ENCODE measurements around the gene STXBP5.

The STXBP5 gene

GRCh38 chr6:147285087-147285855 lies 81.1 kb downstream of the STXBP5 start:
- DNase-seq (ENCODE audit: extremely low read depth in 1 of 2, low read depth in 1 of 2), result no peak

GRCh38 chr6:147287869-147288271 lies 83.7 kb downstream of the STXBP5 start:
- no peak for DNase-seq (ENCODE audit: extremely low read depth in 1 of 2, low read depth in 1 of 2)

- no peak for DNase-seq (ENCODE audit: extremely low read depth in 1 of 2, low read depth in 1 of 2)
Observed at GRCh38 chr6:147297124-147297523, 92.9 kb downstream of the STXBP5 start.

- no peak for DNase-seq (ENCODE audit: extremely low read depth in 1 of 2, low read depth in 1 of 2)
Observed at GRCh38 chr6:147297663-147298316, 93.6 kb downstream of the STXBP5 start.

- DNase-seq (ENCODE audit: extremely low read depth in 1 of 2, low read depth in 1 of 2), result no peak
Observed at GRCh38 chr6:147298461-147298860, 94.2 kb downstream of the STXBP5 start.

GRCh38 chr6:147299035-147299434 lies 94.8 kb downstream of the STXBP5 start:
- DNase-seq (ENCODE audit: extremely low read depth in 1 of 2, low read depth in 1 of 2), result no peak

- DNase-seq (ENCODE audit: extremely low read depth in 1 of 2, low read depth in 1 of 2), result no peak
Observed at GRCh38 chr6:147301070-147301469, 96.9 kb downstream of the STXBP5 start.

- DNase-seq (ENCODE audit: extremely low read depth in 1 of 2, low read depth in 1 of 2), result no peak
Observed at GRCh38 chr6:147304016-147304415, 99.8 kb downstream of the STXBP5 start.

- DNase-seq (ENCODE audit: extremely low read depth in 1 of 2, low read depth in 1 of 2), result no peak
Observed at GRCh38 chr6:147310521-147310920, 106.3 kb downstream of the STXBP5 start.

- DNase-seq (ENCODE audit: extremely low read depth in 1 of 2, low read depth in 1 of 2), result no peak
Observed at GRCh38 chr6:147311218-147311617, 107.0 kb downstream of the STXBP5 start.

GRCh38 chr6:147321260-147321659 lies 117.0 kb downstream of the STXBP5 start:
- no peak for DNase-seq (ENCODE audit: extremely low read depth in 1 of 2, low read depth in 1 of 2)

- DNase-seq (ENCODE audit: extremely low read depth in 1 of 2, low read depth in 1 of 2), result no peak
Observed at GRCh38 chr6:147322299-147323162, 118.3 kb downstream of the STXBP5 start.

- no peak for DNase-seq (ENCODE audit: extremely low read depth in 1 of 2, low read depth in 1 of 2)
Observed at GRCh38 chr6:147325557-147325956, 121.3 kb downstream of the STXBP5 start.

- no peak for DNase-seq (ENCODE audit: extremely low read depth in 1 of 2, low read depth in 1 of 2)
Observed at GRCh38 chr6:147331401-147331800, 127.2 kb downstream of the STXBP5 start.

- no peak for DNase-seq (ENCODE audit: extremely low read depth in 1 of 2, low read depth in 1 of 2)
Observed at GRCh38 chr6:147337921-147338320, 133.7 kb downstream of the STXBP5 start.

GRCh38 chr6:147341486-147341885 lies 137.3 kb downstream of the STXBP5 start:
- DNase-seq (ENCODE audit: extremely low read depth in 1 of 2, low read depth in 1 of 2), result no peak

- DNase-seq (ENCODE audit: extremely low read depth in 1 of 2, low read depth in 1 of 2), result no peak
Observed at GRCh38 chr6:147345902-147346301, 141.7 kb downstream of the STXBP5 start.

- no peak for DNase-seq (ENCODE audit: extremely low read depth in 1 of 2, low read depth in 1 of 2)
Observed at GRCh38 chr6:147347179-147347881, 143.1 kb downstream of the STXBP5 start.

- DNase-seq (ENCODE audit: extremely low read depth in 1 of 2, low read depth in 1 of 2), result no peak
Observed at GRCh38 chr6:147347882-147348575, 143.8 kb downstream of the STXBP5 start.

- no peak for DNase-seq (ENCODE audit: extremely low read depth in 1 of 2, low read depth in 1 of 2)
Observed at GRCh38 chr6:147361311-147361981, 157.2 kb downstream of the STXBP5 start.

Data from activated CD8-positive, alpha-beta memory T cell treated with anti-CD3 and anti-CD28 coated beads for 1 hour (primary cell).